ENCODE measurements around the gene SLC8A2. TPM values are rescaled to one million over a fixed set of nuclear protein-coding genes. Genes with fewer than 3 reads are reported as not detected.

SLC8A2 gene
- total and polyA plus RNA-seq, 2 of the 4 experiments (the other 2 are of a cell fraction) = 0.05 TPM; not detected in 1

- no peaks in the 10 kb centered on the region for H3K9me3 ChIP-seq (ENCODE audit: control insufficient read depth, insufficient read depth, low read length)
- POLR2A ChIA-PET (ENCODE audit: unreplicated experiment) = no interaction called here
- no peaks in the 10 kb centered on the region; the same call in 1 of the 2 replicates for H4K20me1 ChIP-seq (ENCODE audit: insufficient read depth, low read length)
- TF ChIP-seq, protein P1, sequence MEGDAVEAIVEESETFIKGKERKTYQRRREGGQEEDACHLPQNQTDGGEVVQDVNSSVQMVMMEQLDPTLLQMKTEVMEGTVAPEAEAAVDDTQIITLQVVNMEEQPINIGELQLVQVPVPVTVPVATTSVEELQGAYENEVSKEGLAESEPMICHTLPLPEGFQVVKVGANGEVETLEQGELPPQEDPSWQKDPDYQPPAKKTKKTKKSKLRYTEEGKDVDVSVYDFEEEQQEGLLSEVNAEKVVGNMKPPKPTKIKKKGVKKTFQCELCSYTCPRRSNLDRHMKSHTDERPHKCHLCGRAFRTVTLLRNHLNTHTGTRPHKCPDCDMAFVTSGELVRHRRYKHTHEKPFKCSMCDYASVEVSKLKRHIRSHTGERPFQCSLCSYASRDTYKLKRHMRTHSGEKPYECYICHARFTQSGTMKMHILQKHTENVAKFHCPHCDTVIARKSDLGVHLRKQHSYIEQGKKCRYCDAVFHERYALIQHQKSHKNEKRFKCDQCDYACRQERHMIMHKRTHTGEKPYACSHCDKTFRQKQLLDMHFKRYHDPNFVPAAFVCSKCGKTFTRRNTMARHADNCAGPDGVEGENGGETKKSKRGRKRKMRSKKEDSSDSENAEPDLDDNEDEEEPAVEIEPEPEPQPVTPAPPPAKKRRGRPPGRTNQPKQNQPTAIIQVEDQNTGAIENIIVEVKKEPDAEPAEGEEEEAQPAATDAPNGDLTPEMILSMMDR (conservative IDR thresholded peaks at IDR 0.05; ENCODE audit: low read depth, low read length) = no peak
- TF ChIP-seq RAD21 (IDR thresholded peaks at IDR 0.05; ENCODE audit: low read length) (no peak), USF2 (IDR thresholded peaks at IDR 0.05; ENCODE audit: low read depth, low read length) (no peak), CEBPB (IDR thresholded peaks at IDR 0.05; ENCODE audit: low read depth, low read length) (no peak), NFE2L2 (IDR thresholded peaks at IDR 0.05; ENCODE audit: low read depth, low read length) (no peak), MXI1 (IDR thresholded peaks at IDR 0.05; ENCODE audit: borderline replicate concordance, low read depth, low read length) (no peak), RFX5 (IDR thresholded peaks at IDR 0.05; ENCODE audit: low read depth, low read length) (no peak), CHD1 (IDR thresholded peaks at IDR 0.05; ENCODE audit: low read depth, low read length) (no peak), MAFK (IDR thresholded peaks at IDR 0.05; ENCODE audit: low read depth, low read length) (no peak), FOS (IDR thresholded peaks at IDR 0.05; ENCODE audit: low read depth, low read length) (no peak), MAZ (IDR thresholded peaks at IDR 0.05; ENCODE audit: borderline replicate concordance, low read depth, low read length) (no peak)
- TF ChIP-seq, protein P2, sequence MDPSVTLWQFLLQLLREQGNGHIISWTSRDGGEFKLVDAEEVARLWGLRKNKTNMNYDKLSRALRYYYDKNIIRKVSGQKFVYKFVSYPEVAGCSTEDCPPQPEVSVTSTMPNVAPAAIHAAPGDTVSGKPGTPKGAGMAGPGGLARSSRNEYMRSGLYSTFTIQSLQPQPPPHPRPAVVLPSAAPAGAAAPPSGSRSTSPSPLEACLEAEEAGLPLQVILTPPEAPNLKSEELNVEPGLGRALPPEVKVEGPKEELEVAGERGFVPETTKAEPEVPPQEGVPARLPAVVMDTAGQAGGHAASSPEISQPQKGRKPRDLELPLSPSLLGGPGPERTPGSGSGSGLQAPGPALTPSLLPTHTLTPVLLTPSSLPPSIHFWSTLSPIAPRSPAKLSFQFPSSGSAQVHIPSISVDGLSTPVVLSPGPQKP (IDR thresholded peaks at IDR 0.05; ENCODE audit: borderline replicate concordance, low read depth, low read length) = no peak
- dilution Hi-C loops (cut with HindIII; ENCODE audit: low sequenced_read_pairs, unreplicated experiment) = no loop called here
- no peak overlapping the region for H4K91ac ChIP-seq (ENCODE audit: insufficient read depth, low read depth, low read length)
- H2AFZ ChIP-seq (replicated peaks; ENCODE audit: low read length, poor library complexity) = no peak overlapping the region
- H2BK120ac ChIP-seq (ENCODE audit: low read depth, low read length) = no peak overlapping the region
- H2AK9ac ChIP-seq (replicated peaks; ENCODE audit: low read depth, low read length, poor library complexity) = no peak overlapping the region
- WGBS, 2 experiments (ENCODE audit: extremely low coverage in 2 of 2, insufficient read length in 1 of 2) = 70% methylated on average over 2 of the region's 10 CpGs; no CpG with 5 or more reads in 1 of the 2 experiments
- H3K4me3 ChIP-seq (ENCODE audit: insufficient read depth, low read depth, low read length) = no peak overlapping the region
- H3K36me3 ChIP-seq (ENCODE audit: control insufficient read depth, insufficient read depth, low read length) = no peaks in the 10 kb centered on the region
- no peak overlapping the region for H2BK20ac ChIP-seq (ENCODE audit: low read depth, low read length)
- no peak overlapping the region for H2AK5ac ChIP-seq (ENCODE audit: low read depth, low read length)
- no peaks in the 10 kb centered on the region for H3K4me1 ChIP-seq (ENCODE audit: control insufficient read depth, insufficient read depth, low read length)
- no peak overlapping the region for H3K14ac ChIP-seq (replicated peaks; ENCODE audit: low read depth, low read length)
- DNase-seq (no peak), ATAC-seq (ENCODE audit: low read depth) (no peak)
- CTCF ChIA-PET = interaction anchor here (2.1 kb wide), 1 partner anchor 10 kb away, joined by 12 read pairs; the partner anchor contains the start of gene KPTN
- no peak overlapping the region for H3K56ac ChIP-seq (ENCODE audit: extremely low read depth, insufficient read depth, low read length)
- no peak overlapping the region for H3K4me2 ChIP-seq (ENCODE audit: low read depth, low read length)
- no peaks in the 10 kb centered on the region for H3K79me1 ChIP-seq (ENCODE audit: low read depth in 1 of 2, low read length in 2 of 2)
- in situ Hi-C loops (cut with MboI; ENCODE audit: low sequenced_read_pairs) = no loop called here
- H3K18ac ChIP-seq (ENCODE audit: low read depth, low read length) = no peak overlapping the region
- intact Hi-C loops (cut with micrococcal nuclease) = no loop called here
- no peak overlapping the region for H2BK15ac ChIP-seq (ENCODE audit: low read depth, low read length)
- no peak overlapping the region for H4K5ac ChIP-seq (ENCODE audit: low read depth, low read length)
- no peak overlapping the region for H4K8ac ChIP-seq (ENCODE audit: low read depth in 2 of 2, low read length in 2 of 2)
- no TSS peak for BruUV-seq (replicated peaks)
- H3K9me1 ChIP-seq (ENCODE audit: insufficient read depth, low read length) = no peaks in the 10 kb centered on the region
- no peak overlapping the region for H2BK5ac ChIP-seq (ENCODE audit: low read depth, low read length, poor library complexity, severe bottlenecking)
- no peak overlapping the region for H3K9ac ChIP-seq (ENCODE audit: low read depth, low read length)
- H3K27ac ChIP-seq (ENCODE audit: insufficient read depth, low read length) = no peak overlapping the region
- no peak overlapping the region for H3K4ac ChIP-seq (ENCODE audit: low read depth, low read length)
- H3K23ac ChIP-seq (ENCODE audit: low read depth, low read length) = no peak overlapping the region
- H3K27me3 ChIP-seq (ENCODE audit: control insufficient read depth, insufficient read depth, low read length) = peaks cover 37% of the 10 kb centered on the region
Measured at GRCh38 chr19:47473336-47473735, 1.6 kb upstream of the SLC8A2 start.

Data from IMR-90 (cell line).